ENCODE results near the gene DPEP1. TPM values are rescaled to one million over a fixed set of nuclear protein-coding genes. Genes with fewer than 3 reads are reported as not detected.

The DPEP1 gene
- total RNA-seq, 1 experiment from 2014 or later = 1.1 TPM

DNA sequence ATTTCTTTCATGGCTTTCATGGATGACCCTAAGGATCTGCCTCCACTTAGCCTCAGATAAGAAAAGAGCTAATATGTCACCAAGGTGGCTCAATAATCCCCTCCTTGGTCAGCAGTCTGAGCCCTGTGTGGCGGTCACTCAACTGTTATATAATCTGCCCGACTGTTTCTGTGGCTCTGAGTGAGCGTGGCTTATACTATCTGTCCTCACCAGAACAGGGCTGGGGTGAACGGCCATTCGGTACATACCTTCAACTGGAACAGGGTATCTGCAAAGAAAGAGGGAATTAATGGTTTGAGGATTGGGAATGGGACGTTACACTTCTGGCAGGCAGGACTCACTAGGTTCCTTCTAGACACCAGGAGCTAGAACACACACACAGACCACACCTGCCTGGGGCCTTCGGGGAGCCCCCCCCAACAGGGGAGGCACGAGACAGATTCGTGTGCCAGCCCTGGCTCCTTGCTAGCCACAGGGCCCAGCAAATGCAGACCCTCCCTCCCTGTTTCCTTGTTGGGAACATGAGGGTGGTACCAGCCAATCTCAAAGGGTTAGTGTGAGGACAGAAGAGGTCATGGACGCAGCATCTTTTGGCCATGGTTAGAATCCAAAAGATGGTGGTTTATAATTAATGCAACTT is 40.3 kb downstream of the DPEP1 start:
- H2BK12ac ChIP-seq (ENCODE audit: insufficient read length, low read depth, low read length) = no peak overlapping the region
- H4K8ac ChIP-seq (replicated peaks; ENCODE audit: insufficient read length, low read depth, low read length) = no peak overlapping the region
- no peaks in the 10 kb centered on the region for H3K27me3 ChIP-seq (ENCODE audit: insufficient read depth, low read length)
- H3T11ph ChIP-seq (ENCODE audit: low read length) = no peak overlapping the region
- DNase-seq = no peak
- TF ChIP-seq, protein P1, sequence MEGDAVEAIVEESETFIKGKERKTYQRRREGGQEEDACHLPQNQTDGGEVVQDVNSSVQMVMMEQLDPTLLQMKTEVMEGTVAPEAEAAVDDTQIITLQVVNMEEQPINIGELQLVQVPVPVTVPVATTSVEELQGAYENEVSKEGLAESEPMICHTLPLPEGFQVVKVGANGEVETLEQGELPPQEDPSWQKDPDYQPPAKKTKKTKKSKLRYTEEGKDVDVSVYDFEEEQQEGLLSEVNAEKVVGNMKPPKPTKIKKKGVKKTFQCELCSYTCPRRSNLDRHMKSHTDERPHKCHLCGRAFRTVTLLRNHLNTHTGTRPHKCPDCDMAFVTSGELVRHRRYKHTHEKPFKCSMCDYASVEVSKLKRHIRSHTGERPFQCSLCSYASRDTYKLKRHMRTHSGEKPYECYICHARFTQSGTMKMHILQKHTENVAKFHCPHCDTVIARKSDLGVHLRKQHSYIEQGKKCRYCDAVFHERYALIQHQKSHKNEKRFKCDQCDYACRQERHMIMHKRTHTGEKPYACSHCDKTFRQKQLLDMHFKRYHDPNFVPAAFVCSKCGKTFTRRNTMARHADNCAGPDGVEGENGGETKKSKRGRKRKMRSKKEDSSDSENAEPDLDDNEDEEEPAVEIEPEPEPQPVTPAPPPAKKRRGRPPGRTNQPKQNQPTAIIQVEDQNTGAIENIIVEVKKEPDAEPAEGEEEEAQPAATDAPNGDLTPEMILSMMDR (conservative IDR thresholded peaks at IDR 0.05) = no peak
- H3K9ac ChIP-seq (ENCODE audit: extremely low read depth, insufficient read length, low read length) = no peak overlapping the region
- no peak overlapping the region for H3K4me2 ChIP-seq (ENCODE audit: insufficient read depth, insufficient read length, low read length)
- H3K79me2 ChIP-seq (ENCODE audit: insufficient read depth, low read length) = peaks cover 5% of the 10 kb centered on the region; the same call in 1 of the 2 replicates
- H3K4me1 ChIP-seq (ENCODE audit: insufficient read depth, low read length) = no peaks in the 10 kb centered on the region
- H3K79me1 ChIP-seq (ENCODE audit: insufficient read depth, low read depth, low read length, poor library complexity, severe bottlenecking) = peaks cover 2% of the 10 kb centered on the region
- no peak overlapping the region for H2BK20ac ChIP-seq (ENCODE audit: low read depth, low read length, poor library complexity, severe bottlenecking)
- H3K27ac Mint-ChIP-seq = no peak overlapping the region
- WGBS (ENCODE audit: extremely low coverage, insufficient read length, low lambda C conversion rate) = no CpG with 5 or more reads among the region's 10 CpGs
- no peaks in the 10 kb centered on the region for H3K9me3 ChIP-seq (ENCODE audit: control insufficient read depth, low read depth, low read length)
- no peak overlapping the region for H3K4ac ChIP-seq (ENCODE audit: low read depth, low read length)
- H4K91ac ChIP-seq (ENCODE audit: insufficient read length, low read depth, low read length) = no peak overlapping the region
- no peak overlapping the region for H3K56ac ChIP-seq (ENCODE audit: insufficient read length, low read depth, low read length)
- H3K4me1 Mint-ChIP-seq = peaks cover 9 to 13% of the 10 kb centered on the region in 2 experiments
- H2AFZ ChIP-seq (ENCODE audit: low read length) = no peak overlapping the region
- no peak overlapping the region for H4K5ac ChIP-seq (ENCODE audit: insufficient read length, low read depth, low read length)
- H2BK15ac ChIP-seq (ENCODE audit: low read depth, low read length) = no peak overlapping the region
- H3K27me3 Mint-ChIP-seq (ENCODE audit: low read depth) = peaks cover 2% of the 10 kb centered on the region; the same call in 1 of the 2 replicates
- H4K20me1 ChIP-seq (ENCODE audit: control insufficient read depth, insufficient read depth, insufficient read length) = no peaks in the 10 kb centered on the region
- no peak overlapping the region for H3K4me3 Mint-ChIP-seq
- H3K23ac ChIP-seq (ENCODE audit: insufficient read length, low read depth, low read length) = no peak overlapping the region
- no peak overlapping the region for H2BK5ac ChIP-seq (ENCODE audit: insufficient read length, low read length)
- H3K36me3 Mint-ChIP-seq (ENCODE audit: insufficient read depth in 1 of 3, low read depth in 3 of 3) = peaks cover 11 to 36% (median 29%) of the 10 kb centered on the region in 3 experiments; a peak in 6 of 7 replicates
- no peak overlapping the region for H2BK120ac ChIP-seq (ENCODE audit: low read depth, low read length, poor library complexity, severe bottlenecking)
- no peak overlapping the region for H3K27ac ChIP-seq (ENCODE audit: insufficient read length, low read depth, low read length)
- no peak overlapping the region for H2AK5ac ChIP-seq (ENCODE audit: insufficient read length, low read length)
- peaks cover 7% of the 10 kb centered on the region for H3K23me2 ChIP-seq (ENCODE audit: insufficient read length, low read depth, low read length, poor library complexity, severe bottlenecking)
- H3K14ac ChIP-seq (ENCODE audit: insufficient read depth, low read length) = no peak overlapping the region
- no peaks in the 10 kb centered on the region; a peak in 2 of 5 replicates for H3K9me3 Mint-ChIP-seq
- no peak overlapping the region for H3K18ac ChIP-seq (ENCODE audit: insufficient read length, low read depth, low read length)

All from H9 (cell line).